Aorta (tissue), 5 donors: ENCODE data around the gene COL4A5. TPM values are rescaled to one million over a fixed set of nuclear protein-coding genes. Genes with fewer than 3 reads are reported as not detected.
A peak's percentile ranks its signal among the peaks of the same experiment; 100 is the strongest.

Experiments used
- ATAC-seq: fragments of 200-7000 bp; cut with Tn5 transposase; one replicate; pipeline ENCODE4 v1.9.1; 2022; ENCODE audit warnings: moderate library complexity; ENCODE audit not compliant: low FRiP score
- DNase-seq, 2 donors: peaks; one replicate each; pipeline ENCODE4 v3.0.0-alpha.2; 2020
- H3K27ac ChIP-seq, 2 donors: one replicate each; pipeline ENCODE4 v1.5.1; 2013; ENCODE audit warnings: low read length in 2 of 2, mild to moderate bottlenecking in 2 of 2, moderate library complexity in 2 of 2, control low read depth in 1 of 2, inconsistent platforms in 1 of 2, low read depth in 1 of 2
- H3K27me3 ChIP-seq, 2 donors: one replicate each; pipeline ENCODE4 v1.6.1; 2013; ENCODE audit warnings: control low read depth in 1 of 2, low read length in 1 of 2, mild to moderate bottlenecking in 1 of 2, moderate library complexity in 1 of 2; ENCODE audit not compliant: insufficient read depth in 2 of 2, control insufficient read depth in 1 of 2
- H3K36me3 ChIP-seq, 2 donors: one replicate each; pipeline ENCODE4 v1.6.1; 2013; ENCODE audit warnings: control low read depth in 1 of 2, low read length in 1 of 2, mild to moderate bottlenecking in 1 of 2; ENCODE audit not compliant: insufficient read depth in 2 of 2, control insufficient read depth in 1 of 2
- H3K4me1 ChIP-seq, 2 donors: one replicate each; pipeline ENCODE4 v1.6.1; 2013; ENCODE audit warnings: low read length in 2 of 2, control low read depth in 1 of 2, mild to moderate bottlenecking in 1 of 2, moderate library complexity in 1 of 2; ENCODE audit not compliant: insufficient read depth in 2 of 2, control insufficient read depth in 1 of 2
- H3K4me3 ChIP-seq, 2 donors: one replicate each; pipeline ENCODE4 v1.5.1; 2013; ENCODE audit warnings: low read length in 2 of 2, control low read depth in 1 of 2, mild to moderate bottlenecking in 1 of 2
- H3K9me3 ChIP-seq: one replicate; pipeline ENCODE4 v1.6.1; 2013; ENCODE audit warnings: mild to moderate bottlenecking, low read length; ENCODE audit not compliant: control insufficient read depth
- WGBS, 2 donors: extraction: QIAGEN DNeasy Blood & Tissue Kit; methylation state at CpG; one replicate each; pipeline ENCODE4 v1.1.7; 2013; 5-methylcytosine and 5-hydroxymethylcytosine counted together
- intact Hi-C, 2 donors: fragments of 100-400 bp; cut with DNase I; formaldehyde crosslinking; loops; one replicate each; pipeline versions ENCODE4 v1.14.2 to v1.15.0; 2022
- polyA plus RNA-seq, 2 donors: library from polyadenylated mRNA; stranded (reverse); fragments of 200-250 nt; gene quantifications; one replicate each; pipeline ENCODE4 v1.2.3, GENCODE V29; 2013
- total RNA-seq, 2 donors: library from RNA; stranded (reverse); fragmentation: NEBNext Ultra II Directional; extraction: Animal tissue kit (Norgen Biotek cat#: 25700); gene quantifications; one replicate each; pipeline ENCODE4 v1.2.1, GENCODE V29; 2021
- donor health status: healthy with polysubstance abuse.
- donor health status: Bipolar disorder and iron deficiency.
- donor health status: DM: no; HTN: no; CAD: no.
- donor health status: DM: no; HTN: no; CAD: no.
- donor health status: DM: yes; HTN: yes; CAD: no.

The COL4A5 gene
- total and polyA plus RNA-seq, 4 donors: 13.8 to 48.0 (median 37.2) TPM

DNA sequence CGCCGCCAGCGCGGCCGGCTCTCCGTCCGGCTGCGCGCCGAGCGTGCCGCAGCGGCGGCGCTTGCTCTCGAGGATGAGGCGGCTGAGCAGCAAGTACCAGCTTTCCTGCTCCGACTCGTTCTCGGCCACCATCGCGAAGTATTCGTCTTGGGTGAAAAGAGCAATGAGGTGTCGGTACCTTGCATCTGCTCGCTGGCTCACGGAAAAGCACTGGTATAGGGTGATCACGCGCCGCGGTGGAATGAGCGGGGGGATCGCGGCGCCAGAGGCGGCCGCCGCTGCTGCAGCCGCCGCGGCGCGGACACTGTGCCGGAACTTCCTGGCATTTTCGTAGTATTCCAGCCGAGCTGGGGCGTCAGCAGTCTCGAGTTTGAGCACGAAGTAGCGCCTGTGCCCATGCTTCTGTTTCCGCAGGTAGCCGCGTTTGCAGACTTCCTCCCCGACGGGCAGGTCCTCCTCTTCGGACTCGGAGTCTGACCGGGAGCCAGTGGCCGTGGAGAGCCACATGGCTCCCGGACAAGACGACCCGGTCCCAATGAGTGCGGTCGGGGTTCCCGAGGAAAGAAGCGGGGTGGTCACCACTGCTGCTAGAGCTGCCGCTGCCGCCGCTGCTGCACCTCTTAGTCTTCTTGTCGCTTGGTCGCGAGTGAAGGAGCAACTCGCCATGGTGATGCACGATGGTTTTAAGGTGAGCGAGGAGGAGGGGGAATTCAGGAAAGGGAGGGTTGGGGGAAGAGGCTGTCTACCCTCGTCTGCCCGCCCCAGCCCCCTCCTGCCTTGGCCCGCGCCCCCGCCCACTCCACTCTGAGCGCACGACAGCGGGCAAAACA, 296.3 kb downstream of the COL4A5 start:
- no peaks in the 10 kb centered on the region for H3K27me3 ChIP-seq
- peak; percentile 51 for ATAC-seq
- intact Hi-C loops: no loop called here
- H3K9me3 ChIP-seq: no peaks in the 10 kb centered on the region
- peak in 1 of 2 donors; percentile 68 for DNase-seq
- 1 to 33% methylated on average over 81 to 82 of the region's 82 CpGs for WGBS, 2 donors
- no peaks in the 10 kb centered on the region for H3K4me1 ChIP-seq
- H3K36me3 ChIP-seq: no peaks in the 10 kb centered on the region
- H3K27ac ChIP-seq: no peak overlapping the region
- H3K4me3 ChIP-seq: peak overlapping the region; percentile 23 to 27

DNA sequence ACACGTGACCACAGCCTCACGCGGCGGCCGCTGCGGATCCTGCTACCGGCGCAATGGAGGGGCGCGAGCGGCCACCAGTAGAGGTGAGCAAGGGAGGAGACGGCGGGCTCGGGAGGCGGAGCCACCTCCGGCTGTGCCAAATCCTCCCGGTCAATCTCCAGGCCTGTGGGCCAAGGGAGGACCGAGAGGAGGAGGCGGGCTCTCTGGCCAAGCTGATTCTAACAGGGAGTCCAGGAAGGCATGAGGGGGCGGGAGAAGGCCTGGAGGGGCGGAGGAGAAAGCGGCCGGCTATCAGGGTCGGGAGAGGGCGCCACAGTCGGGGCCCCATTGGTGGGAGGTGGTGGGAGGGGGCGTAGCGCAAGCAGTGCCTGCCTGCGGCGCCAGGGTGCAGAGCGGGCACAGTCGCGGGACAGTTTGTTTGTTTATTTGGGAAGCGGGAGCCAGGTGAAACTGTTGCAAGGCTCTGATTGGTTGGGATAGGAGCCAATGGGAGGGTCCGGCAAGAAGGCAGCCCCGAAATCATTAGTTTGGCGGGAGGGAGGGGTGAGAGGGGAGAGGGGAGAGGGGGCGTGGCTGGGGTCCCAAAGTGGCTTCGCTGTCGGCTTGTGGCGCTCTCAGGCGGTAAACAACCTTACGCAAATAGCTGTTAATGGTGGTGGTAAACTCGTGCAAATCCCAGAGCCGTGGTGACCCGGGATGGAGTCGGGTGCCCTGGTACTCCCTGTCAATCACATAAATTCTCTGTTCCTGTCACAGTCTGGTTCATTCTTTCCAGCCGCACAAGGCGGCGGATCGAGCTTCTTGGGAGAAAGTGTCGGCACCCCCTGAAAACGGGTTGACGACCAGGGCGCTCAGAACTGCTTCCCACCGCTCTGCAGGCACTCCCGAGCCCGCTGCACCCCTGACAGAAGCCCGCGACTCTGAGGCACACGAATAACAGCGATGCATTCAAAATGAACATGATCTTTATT, 297.2 kb downstream of the COL4A5 start, which contains the start of gene IRS4:
Gene IRS4 (minus strand): TSS at position 55 of the 971 bp plus-strand sequence.
- H3K4me1 ChIP-seq: no peaks in the 10 kb centered on the region
- H3K4me3 ChIP-seq: peak within 1 kb of the TSS; percentile 23 to 27
- ATAC-seq (peak; percentile 44), DNase-seq (peak in 1 of 2 donors; percentile 72)
- H3K27me3 ChIP-seq: no peaks in the 10 kb centered on the region
- WGBS, 2 donors: 2 to 22% methylated on average over 60 to 62 of the region's 62 CpGs
- intact Hi-C loops: no loop called here
- H3K27ac ChIP-seq: no peak within 1 kb of the TSS
- no peaks in the 10 kb centered on the region for H3K9me3 ChIP-seq
- H3K36me3 ChIP-seq: no peaks in the 10 kb centered on the region

DNA sequence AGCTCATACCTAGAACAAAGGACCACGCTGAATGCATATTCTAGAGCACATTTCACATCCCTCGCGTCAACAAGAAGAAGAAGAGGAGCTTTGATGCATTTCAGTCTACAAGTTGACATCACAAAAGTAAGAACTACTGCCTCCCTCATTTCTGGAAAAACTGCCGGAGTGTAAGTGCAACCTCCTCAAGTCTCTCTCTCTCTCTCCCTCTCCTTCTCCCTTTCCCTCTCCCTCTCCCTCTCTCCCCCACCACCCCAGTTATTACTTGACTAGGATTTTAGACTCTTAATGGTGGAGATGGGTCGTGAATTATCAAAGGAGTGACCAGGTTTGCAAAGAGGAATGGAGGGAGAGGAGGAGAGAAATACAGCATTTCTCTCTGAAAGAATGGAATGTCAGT, 298.1 kb downstream of the COL4A5 start:
- no peak for ATAC-seq
- no peak overlapping the region for H3K4me3 ChIP-seq
- H3K27me3 ChIP-seq: no peaks in the 10 kb centered on the region
- 32 to 41% methylated on average over 5 of the region's 5 CpGs for WGBS, 2 donors
- no peaks in the 10 kb centered on the region for H3K36me3 ChIP-seq
- H3K9me3 ChIP-seq: no peaks in the 10 kb centered on the region
- no peak overlapping the region for H3K27ac ChIP-seq
- intact Hi-C loops: no loop called here
- H3K4me1 ChIP-seq: no peaks in the 10 kb centered on the region
- DNase-seq: no peak

DNA sequence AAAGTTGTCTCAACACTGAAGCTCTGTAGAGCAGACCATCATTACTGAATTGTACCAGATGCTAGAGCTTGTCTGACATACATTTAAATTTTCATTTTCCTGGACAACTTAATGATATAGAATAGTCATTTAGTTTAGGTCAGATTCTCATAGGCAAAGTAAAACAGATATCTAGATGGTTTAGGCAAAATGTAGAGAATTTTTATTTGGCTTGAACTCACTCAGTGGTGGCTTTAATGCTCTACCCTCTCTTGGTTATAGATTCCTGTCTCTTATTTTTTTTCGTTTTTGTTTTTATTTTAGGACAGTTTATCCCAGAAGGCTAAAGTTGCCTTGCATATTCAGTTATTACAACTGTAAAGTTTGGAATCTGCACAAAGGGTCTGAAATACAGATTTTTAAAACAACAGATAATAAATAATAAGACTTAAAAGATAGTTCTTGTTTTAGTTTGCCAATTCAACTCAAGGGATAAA, 300.7 kb downstream of the COL4A5 start:
- no peaks in the 10 kb centered on the region for H3K36me3 ChIP-seq
- H3K9me3 ChIP-seq: no peaks in the 10 kb centered on the region
- no peaks in the 10 kb centered on the region for H3K4me1 ChIP-seq
- WGBS, 2 donors: 32 to 64% methylated on average over 1 of the region's 1 CpG
- DNase-seq: no peak
- no peak overlapping the region for H3K4me3 ChIP-seq
- H3K27me3 ChIP-seq: no peaks in the 10 kb centered on the region
- intact Hi-C loops: no loop called here
- H3K27ac ChIP-seq: no peak overlapping the region
- no peak for ATAC-seq

Other genes with a start within 250 kb of the COL4A5 start
- 1 to 10 TPM; 2.7 to 7.2 TPM for gene COL4A6, start 1.4 kb upstream of the COL4A5 start, total RNA-seq
- under 1 TPM; 0.75 to 0.87 TPM for gene COL4A6, start 1.4 kb upstream of the COL4A5 start, polyA plus RNA-seq